ENCODE results near the gene CHST5. TPM values are rescaled to one million over a fixed set of nuclear protein-coding genes. Genes with fewer than 3 reads are reported as not detected.

CHST5 gene
- polyA plus RNA-seq (0.08 to 0.19 TPM (median 0.12 TPM) in 3 replicates), polyA minus RNA-seq (0.16 TPM in 1 of 3 replicates, not detected in the others)
- not detected for polyA plus RNA-seq (2011; ENCODE audit: low read depth)
- polyA plus RNA-seq (2011; cell fraction: cytosol; rRNA removed): not detected in 2 replicates
- polyA plus RNA-seq (2011; cell fraction: nucleus; rRNA removed): 0.38 and 0.40 TPM in 2 replicates
- polyA plus RNA-seq (2012; ENCODE audit: low replicate concordance): 0.10 TPM in 1 of 2 replicates, not detected in the other
- polyA minus RNA-seq (2011; cell fraction: cytosol; rRNA and poly(A)+ RNA removed): not detected
- not detected in 2 replicates for polyA minus RNA-seq (2011; cell fraction: nucleus; rRNA and poly(A)+ RNA removed)

- no peak within 1 kb of the TSS for H3K4me3 ChIP-seq (ENCODE audit: control insufficient read depth in 2 of 3, extremely low read depth in 1 of 3, insufficient read depth in 2 of 3, low read depth in 1 of 3, low read length in 3 of 3)
- H3K36me3 ChIP-seq (ENCODE audit: control insufficient read depth in 2 of 2, extremely low read depth in 1 of 2, insufficient read depth in 2 of 2, low read length in 2 of 2): no peaks in the 10 kb centered on the region
- H3K27me3 ChIP-seq (ENCODE audit: control insufficient read depth, extremely low read depth, insufficient read depth, low read length): no peaks in the 10 kb centered on the region
- no peak within 1 kb of the TSS for H3K9ac ChIP-seq (ENCODE audit: control insufficient read depth, extremely low read depth, insufficient read depth, low read length)
- no peaks in the 10 kb centered on the region for H3K79me2 ChIP-seq (ENCODE audit: control insufficient read depth, insufficient read depth, low read length)
- dilution Hi-C loops (cut with MboI; ENCODE audit: extremely low pct_ligation_motif_present, low sequenced_read_pairs): no loop called here
- no peak within 1 kb of the TSS for H3K27ac ChIP-seq (ENCODE audit: control insufficient read depth, insufficient read depth, low read length)
- no peak within 1 kb of the TSS for H3K4me2 ChIP-seq (ENCODE audit: control insufficient read depth, extremely low read depth, insufficient read depth, low read depth, low read length)
- DNase-seq (ENCODE audit: low read depth, low spot score) (no peak), FAIRE-seq (no peak)
- no peaks in the 10 kb centered on the region for H3K9me1 ChIP-seq (ENCODE audit: control insufficient read depth, extremely low read depth, insufficient read depth, low read length)
- no peaks in the 10 kb centered on the region for H4K20me1 ChIP-seq (ENCODE audit: control insufficient read depth, extremely low read depth, insufficient read depth, low read length)
- no peaks in the 10 kb centered on the region for H3K9me3 ChIP-seq (ENCODE audit: control insufficient read depth, low read depth, low read length)
- H3K4me1 ChIP-seq (ENCODE audit: control insufficient read depth, extremely low read depth, insufficient read depth, low read length): no peaks in the 10 kb centered on the region
- H2AFZ ChIP-seq (ENCODE audit: control insufficient read depth, low read length): no peak within 1 kb of the TSS
- TF ChIP-seq CTCF (optimal IDR thresholded peaks at IDR 0.05 in 1 of 3, IDR thresholded peaks at IDR 0.05 in 1 of 3, conservative IDR thresholded peaks at IDR 0.05 in 1 of 3; ENCODE audit: extremely low read depth in 1 of 3, insufficient read depth in 2 of 3, low read length in 3 of 3): no peak
- TF ChIP-seq EZH2 (IDR thresholded peaks at IDR 0.05; ENCODE audit: low read length): no peak
Observed at GRCh38 chr16:75535901-75536300, at the start of gene CHST5. CHST5 (minus strand) TSS chr16:75536108; CDS start chr16:75530384, 5,724 bp downstream.

- FAIRE-seq: no peak
- H3K79me2 ChIP-seq (ENCODE audit: control insufficient read depth, insufficient read depth, low read length): no peaks in the 10 kb centered on the region
- H3K4me2 ChIP-seq (ENCODE audit: control insufficient read depth, extremely low read depth, insufficient read depth, low read depth, low read length): no peak overlapping the region
- DNase-seq (ENCODE audit: low read depth, low spot score): no peak
- dilution Hi-C loops (cut with MboI; ENCODE audit: extremely low pct_ligation_motif_present, low sequenced_read_pairs): no loop called here
- no peak overlapping the region for H3K4me3 ChIP-seq (ENCODE audit: control insufficient read depth in 2 of 3, extremely low read depth in 1 of 3, insufficient read depth in 2 of 3, low read depth in 1 of 3, low read length in 3 of 3)
- peaks cover 4 to 6% of the 10 kb centered on the region in 2 experiments for H3K36me3 ChIP-seq (ENCODE audit: control insufficient read depth in 2 of 2, extremely low read depth in 1 of 2, insufficient read depth in 2 of 2, low read length in 2 of 2)
- H3K4me1 ChIP-seq (ENCODE audit: control insufficient read depth, extremely low read depth, insufficient read depth, low read length): no peaks in the 10 kb centered on the region
- H3K27ac ChIP-seq (ENCODE audit: control insufficient read depth, insufficient read depth, low read length): no peak overlapping the region
- TF ChIP-seq EZH2 (IDR thresholded peaks at IDR 0.05; ENCODE audit: low read length) (no peak), CTCF (optimal IDR thresholded peaks at IDR 0.05 in 1 of 3, IDR thresholded peaks at IDR 0.05 in 1 of 3, conservative IDR thresholded peaks at IDR 0.05 in 1 of 3; ENCODE audit: extremely low read depth in 1 of 3, insufficient read depth in 2 of 3, low read length in 3 of 3) (no peak)
- no peak overlapping the region for H2AFZ ChIP-seq (ENCODE audit: control insufficient read depth, low read length)
- no peaks in the 10 kb centered on the region for H3K27me3 ChIP-seq (ENCODE audit: control insufficient read depth, extremely low read depth, insufficient read depth, low read length)
- H3K9ac ChIP-seq (ENCODE audit: control insufficient read depth, extremely low read depth, insufficient read depth, low read length): no peak overlapping the region
- no peaks in the 10 kb centered on the region for H3K9me3 ChIP-seq (ENCODE audit: control insufficient read depth, low read depth, low read length)
- no peaks in the 10 kb centered on the region for H3K9me1 ChIP-seq (ENCODE audit: control insufficient read depth, extremely low read depth, insufficient read depth, low read length)
- H4K20me1 ChIP-seq (ENCODE audit: control insufficient read depth, extremely low read depth, insufficient read depth, low read length): no peaks in the 10 kb centered on the region
Observed at GRCh38 chr16:75584108-75584507, 48.2 kb upstream of the CHST5 start.
